ENCODE data around the gene EFR3B. TPM values are rescaled to one million over a fixed set of nuclear protein-coding genes. Genes with fewer than 3 reads are reported as not detected.

Gene EFR3B
- total RNA-seq, 1 donor from 2014 or later: 14.7 TPM

DNA sequence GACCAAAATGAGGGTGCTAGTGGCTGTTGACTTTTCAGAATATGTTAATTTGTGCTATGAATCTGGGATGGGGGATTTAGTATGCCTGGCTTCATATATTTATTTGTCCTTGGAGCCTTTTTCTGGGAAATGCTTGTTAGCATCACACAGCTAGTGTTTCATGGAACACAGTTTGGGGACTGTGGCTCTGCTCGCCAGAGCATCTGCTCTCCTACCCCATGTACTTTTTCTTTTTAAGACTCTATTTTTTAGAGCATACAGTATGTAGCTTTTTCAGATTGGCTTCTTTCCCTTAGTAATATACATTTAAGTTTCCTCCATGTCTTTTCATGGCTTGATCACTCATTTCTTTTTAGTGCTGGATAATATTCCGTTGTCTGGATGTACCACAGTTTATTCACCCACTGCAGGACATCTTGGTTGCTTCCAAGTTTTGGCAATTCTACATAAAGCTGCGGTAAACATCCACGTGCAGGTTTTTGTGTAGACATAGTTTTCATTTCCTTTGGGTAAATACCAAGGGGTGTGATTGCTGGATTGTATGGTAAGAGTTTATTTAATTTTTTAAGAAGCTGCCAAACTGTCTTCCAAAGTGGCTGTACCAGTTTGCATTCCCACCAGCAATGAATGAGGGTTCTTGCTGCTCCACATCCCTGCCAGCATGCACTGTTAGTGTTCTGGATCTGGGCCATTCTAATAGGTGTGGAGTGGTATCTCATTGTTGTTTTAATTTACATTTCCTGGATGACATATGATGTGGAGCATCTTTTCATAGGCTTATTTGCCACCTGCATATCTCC lies 44.1 kb downstream of the EFR3B start:
- Histone ChIP-seq H3K9me3 (ENCODE audit: insufficient read depth, low read depth, low read length) (no peaks in the 10 kb centered on the region), H3K4me3 (ENCODE audit: insufficient read depth, low read depth, low read length) (no peak overlapping the region), H3K27me3 (ENCODE audit: insufficient read depth, low read length) (peaks cover 15% of the 10 kb centered on the region), H3K4me1 (ENCODE audit: insufficient read depth, low read length) (no peaks in the 10 kb centered on the region), H2AFZ (ENCODE audit: low read depth, low read length) (no peak overlapping the region), H3K27ac (ENCODE audit: low read depth, low read length) (no peak overlapping the region), H4K20me1 (ENCODE audit: insufficient read depth, low read length) (peaks cover 10% of the 10 kb centered on the region), H3K36me3 (ENCODE audit: insufficient read depth, low read length) (no peaks in the 10 kb centered on the region), H3K9ac (ENCODE audit: low read length) (no peak overlapping the region), H3K4me2 (ENCODE audit: low read length) (no peak overlapping the region), H3K79me2 (ENCODE audit: insufficient read depth, low read length) (no peaks in the 10 kb centered on the region)
- Mint-ChIP-seq H3K36me3 (ENCODE audit: low read depth, unreplicated experiment) (peaks cover 8% of the 10 kb centered on the region), H3K27ac (ENCODE audit: unreplicated experiment) (no peak overlapping the region), H3K9me3 (ENCODE audit: unreplicated experiment) (no peaks in the 10 kb centered on the region), H3K4me1 (ENCODE audit: low read depth, unreplicated experiment) (no peaks in the 10 kb centered on the region), H3K4me3 (ENCODE audit: unreplicated experiment) (no peak overlapping the region), H3K27me3 (ENCODE audit: low read depth, unreplicated experiment) (peaks cover 2% of the 10 kb centered on the region)
- DNase-seq (ENCODE audit: low read depth) (no peak), FAIRE-seq (no peak)
- TF ChIP-seq CTCF (IDR thresholded peaks at IDR 0.05; ENCODE audit: insufficient read depth, low read depth, low read length) (no peak), EZH2 (IDR thresholded peaks at IDR 0.05; ENCODE audit: insufficient read depth, low read length) (no peak)

GRCh38 chr2:25088817-25089516 lies 47.1 kb downstream of the EFR3B start:
- H3K4me3 ChIP-seq (ENCODE audit: insufficient read depth, low read depth, low read length): no peak overlapping the region
- no peaks in the 10 kb centered on the region for H3K79me2 ChIP-seq (ENCODE audit: insufficient read depth, low read length)
- H3K36me3 ChIP-seq (ENCODE audit: insufficient read depth, low read length): no peaks in the 10 kb centered on the region
- no peaks in the 10 kb centered on the region for H3K27me3 ChIP-seq (ENCODE audit: insufficient read depth, low read length)
- H2AFZ ChIP-seq (ENCODE audit: low read depth, low read length): no peak overlapping the region
- no peak overlapping the region for H3K27ac Mint-ChIP-seq (ENCODE audit: unreplicated experiment)
- no peak overlapping the region for H3K4me3 Mint-ChIP-seq (ENCODE audit: unreplicated experiment)
- no peaks in the 10 kb centered on the region for H3K4me1 ChIP-seq (ENCODE audit: insufficient read depth, low read length)
- TF ChIP-seq CTCF (IDR thresholded peaks at IDR 0.05; ENCODE audit: insufficient read depth, low read depth, low read length) (no peak), EZH2 (IDR thresholded peaks at IDR 0.05; ENCODE audit: insufficient read depth, low read length) (no peak)
- no peak for FAIRE-seq
- no peaks in the 10 kb centered on the region for H3K27me3 Mint-ChIP-seq (ENCODE audit: low read depth, unreplicated experiment)
- no peak for DNase-seq (ENCODE audit: low read depth)
- H3K36me3 Mint-ChIP-seq (ENCODE audit: low read depth, unreplicated experiment): peaks cover 15% of the 10 kb centered on the region
- H4K20me1 ChIP-seq (ENCODE audit: insufficient read depth, low read length): peaks cover 10% of the 10 kb centered on the region
- H3K9ac ChIP-seq (ENCODE audit: low read length): no peak overlapping the region
- H3K4me2 ChIP-seq (ENCODE audit: low read length): no peak overlapping the region
- H3K4me1 Mint-ChIP-seq (ENCODE audit: low read depth, unreplicated experiment): no peaks in the 10 kb centered on the region
- H3K9me3 ChIP-seq (ENCODE audit: insufficient read depth, low read depth, low read length): no peaks in the 10 kb centered on the region
- H3K27ac ChIP-seq (ENCODE audit: low read depth, low read length): no peak overlapping the region
- H3K9me3 Mint-ChIP-seq (ENCODE audit: unreplicated experiment): no peaks in the 10 kb centered on the region
